LNCaP clone FGC (cell line): Measurements from ENCODE around the gene TNIP2.

Experiments
- DNase-seq: peaks from one replicate; pipeline ENCODE4 v3.0.0-alpha.2; 2011; ENCODE audit warnings: low read depth
- H3K4me3 ChIP-seq: 2 replicates; pipeline ENCODE4 v1.5.1; 2011; ENCODE audit warnings: mild to moderate bottlenecking, low read depth, low read length, control low read depth
- TF ChIP-seq, protein P1 (sequence below): IDR thresholded peaks from 2 replicates; pipeline ENCODE4 v1.5.1; 2012; ENCODE audit warnings: mild to moderate bottlenecking; ENCODE audit not compliant: control insufficient read depth, insufficient read depth; ENCODE audit errors: extremely low read depth

TNIP2 gene

DNA sequence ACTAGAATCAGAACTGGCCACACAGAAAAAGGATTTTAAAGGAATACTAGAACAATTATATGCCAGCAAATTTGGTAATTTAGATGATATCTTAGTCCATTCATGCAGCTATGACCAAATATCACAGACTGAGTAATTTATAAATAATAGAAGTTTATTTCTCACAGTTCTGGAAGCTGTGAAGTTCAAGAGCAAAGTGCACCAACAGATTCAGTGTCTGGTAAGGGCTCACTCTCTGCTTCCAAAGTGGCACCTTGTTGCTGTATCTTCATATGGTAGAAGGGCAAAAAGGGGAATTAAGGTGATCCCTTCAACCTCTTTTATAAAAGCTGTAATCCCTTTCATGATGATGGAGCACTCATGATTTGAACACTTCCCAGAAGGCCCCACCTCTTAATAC lies 20.3 kb downstream of the TNIP2 start:
- H3K4me3 ChIP-seq = no peak overlapping the region
- TF ChIP-seq, protein P1, sequence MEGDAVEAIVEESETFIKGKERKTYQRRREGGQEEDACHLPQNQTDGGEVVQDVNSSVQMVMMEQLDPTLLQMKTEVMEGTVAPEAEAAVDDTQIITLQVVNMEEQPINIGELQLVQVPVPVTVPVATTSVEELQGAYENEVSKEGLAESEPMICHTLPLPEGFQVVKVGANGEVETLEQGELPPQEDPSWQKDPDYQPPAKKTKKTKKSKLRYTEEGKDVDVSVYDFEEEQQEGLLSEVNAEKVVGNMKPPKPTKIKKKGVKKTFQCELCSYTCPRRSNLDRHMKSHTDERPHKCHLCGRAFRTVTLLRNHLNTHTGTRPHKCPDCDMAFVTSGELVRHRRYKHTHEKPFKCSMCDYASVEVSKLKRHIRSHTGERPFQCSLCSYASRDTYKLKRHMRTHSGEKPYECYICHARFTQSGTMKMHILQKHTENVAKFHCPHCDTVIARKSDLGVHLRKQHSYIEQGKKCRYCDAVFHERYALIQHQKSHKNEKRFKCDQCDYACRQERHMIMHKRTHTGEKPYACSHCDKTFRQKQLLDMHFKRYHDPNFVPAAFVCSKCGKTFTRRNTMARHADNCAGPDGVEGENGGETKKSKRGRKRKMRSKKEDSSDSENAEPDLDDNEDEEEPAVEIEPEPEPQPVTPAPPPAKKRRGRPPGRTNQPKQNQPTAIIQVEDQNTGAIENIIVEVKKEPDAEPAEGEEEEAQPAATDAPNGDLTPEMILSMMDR = no peak
- DNase-seq = no peak

DNA sequence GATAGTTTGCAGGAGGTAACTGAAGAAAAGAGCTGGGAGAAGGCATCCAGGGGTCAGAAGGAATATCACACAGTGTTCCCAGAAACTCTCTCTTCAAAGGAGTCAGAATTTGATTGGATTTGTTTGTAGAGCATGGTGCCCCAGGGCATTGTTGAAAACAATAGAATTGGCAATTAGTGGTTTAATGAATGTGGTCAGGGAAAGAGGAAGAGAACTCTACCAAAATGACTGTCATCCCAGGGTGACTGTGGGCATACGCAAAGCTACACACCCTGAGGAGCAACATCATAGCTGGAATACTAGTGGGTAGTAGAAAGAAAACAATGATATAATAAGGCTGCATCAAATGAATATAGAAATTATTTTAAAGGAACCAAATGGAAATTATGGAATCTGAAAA lies 21.5 kb downstream of the TNIP2 start:
- DNase-seq = no peak
- TF ChIP-seq, protein P1 = no peak

DNA sequence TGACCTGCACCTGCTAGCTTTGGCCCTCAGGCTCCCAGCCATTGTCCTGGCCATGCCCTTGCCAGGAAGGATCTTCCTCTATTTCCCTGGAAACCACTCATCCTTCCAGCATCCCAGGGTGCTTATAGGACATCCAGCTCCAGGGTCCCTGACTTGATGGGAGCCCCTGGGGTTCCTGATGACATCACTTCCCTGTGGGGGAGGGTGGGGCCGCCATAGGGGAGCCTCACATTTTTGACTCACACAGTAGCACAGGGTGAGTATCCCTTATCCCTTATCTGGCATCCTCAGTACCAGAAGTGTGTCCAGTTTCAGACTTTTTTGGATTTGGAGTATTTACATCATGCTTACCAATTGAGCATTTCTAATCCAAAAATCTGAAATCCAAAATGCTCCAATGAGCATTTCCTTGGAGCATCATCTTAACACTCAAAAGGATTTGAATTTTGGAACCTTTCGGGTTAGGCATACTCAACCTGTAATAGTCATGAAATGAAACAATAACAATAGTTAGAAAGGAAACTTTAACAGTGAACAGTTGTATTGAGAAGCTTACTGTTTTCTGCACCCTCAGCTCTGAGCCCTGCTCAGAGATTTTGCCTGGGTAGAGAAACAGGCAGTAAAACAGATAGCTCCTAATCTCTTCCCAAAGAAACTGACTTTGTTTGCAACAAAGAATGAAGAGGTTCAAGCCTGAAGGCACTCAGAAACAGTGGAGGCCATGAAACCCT lies 22.1 kb downstream of the TNIP2 start:
- no peak overlapping the region for H3K4me3 ChIP-seq
- TF ChIP-seq, protein P1 = no peak
- DNase-seq = no peak

More for the DNA sequence above, 21.5 kb downstream of the TNIP2 start:
- H3K4me3 ChIP-seq = no peak overlapping the region

DNA sequence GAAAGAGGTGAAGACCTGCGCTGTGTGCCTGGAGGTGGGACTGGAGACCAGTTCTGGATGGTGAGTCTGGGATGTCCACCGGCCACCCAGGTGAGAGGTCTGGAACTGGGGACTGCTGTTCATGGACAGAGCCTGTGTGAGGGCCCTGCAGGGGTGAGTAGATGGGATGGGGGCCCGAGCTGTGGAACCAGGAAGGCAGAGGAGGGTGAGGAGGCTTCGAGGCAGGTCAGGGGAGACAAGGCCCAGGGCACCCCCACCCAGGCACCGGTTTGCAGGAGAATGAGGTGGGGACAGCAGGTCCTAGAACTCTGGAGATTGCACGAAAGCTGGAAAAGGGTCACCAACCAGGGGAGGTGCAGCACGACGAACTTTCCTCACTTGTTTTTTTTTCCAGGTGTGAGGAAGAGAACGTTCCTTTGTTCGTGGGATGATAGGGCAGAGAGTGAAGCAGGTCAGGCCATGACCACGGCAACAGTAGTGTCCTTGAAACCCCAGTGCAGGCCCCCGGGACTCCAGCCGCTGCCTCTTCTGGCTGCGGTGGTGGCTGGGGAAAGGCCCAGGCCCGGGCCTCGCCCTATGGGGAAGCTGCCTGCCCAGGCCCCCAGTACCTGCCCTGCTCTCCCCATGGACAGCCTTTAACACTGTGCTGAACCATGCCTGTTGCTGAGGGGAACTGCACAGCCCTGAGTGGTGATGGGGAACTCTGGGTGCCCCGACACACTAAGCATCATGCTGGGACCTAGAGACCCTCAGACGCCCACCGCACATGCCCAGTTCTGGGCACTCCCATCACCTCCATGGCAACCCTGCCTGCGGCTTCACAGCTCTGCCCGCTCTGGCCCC lies 22.9 kb downstream of the TNIP2 start:
- H3K4me3 ChIP-seq = no peak overlapping the region
- TF ChIP-seq, protein P1 = no peak
- no peak for DNase-seq

DNA sequence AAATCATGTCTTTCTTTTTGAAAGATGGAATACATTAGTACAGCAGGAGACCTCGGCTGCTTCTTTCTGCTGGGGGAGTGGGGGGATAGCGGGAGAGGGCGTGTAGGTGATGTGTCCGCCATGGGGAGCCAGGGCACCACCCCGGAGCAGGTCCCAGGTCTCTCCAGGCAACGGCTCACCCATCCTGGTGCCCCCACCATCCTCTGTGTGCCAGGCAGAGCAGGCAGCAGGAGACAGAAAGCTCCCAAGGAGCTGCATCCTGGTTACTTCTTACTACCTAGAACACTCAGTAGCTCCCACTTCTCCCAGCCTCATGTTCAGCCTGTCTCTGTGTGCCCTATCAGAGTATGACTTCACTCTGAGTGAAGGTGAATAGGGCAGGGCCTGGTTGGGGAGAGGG lies 23.6 kb downstream of the TNIP2 start:
- TF ChIP-seq, protein P1 = no peak
- no peak overlapping the region for H3K4me3 ChIP-seq
- no peak for DNase-seq

DNA sequence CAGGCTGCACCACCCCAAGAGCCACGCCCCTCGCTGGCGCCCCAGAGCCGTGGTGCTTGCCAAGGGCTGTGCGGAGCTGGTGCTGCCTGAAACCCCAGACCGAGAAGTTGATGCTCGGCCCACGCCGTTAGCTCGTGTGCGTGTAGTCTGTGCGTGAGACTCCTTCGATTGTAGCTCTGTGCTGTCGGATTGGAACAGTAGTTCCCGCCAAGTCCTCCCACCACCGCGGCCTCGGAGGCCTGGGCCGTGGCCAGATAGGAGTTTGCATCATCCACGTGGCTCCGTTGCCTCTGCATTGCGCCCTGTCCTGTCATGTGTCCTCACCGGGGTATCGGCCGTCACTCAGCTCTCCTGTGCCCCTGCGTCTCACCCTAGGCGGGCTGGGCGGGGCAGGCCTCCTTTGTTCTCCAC lies 24.2 kb downstream of the TNIP2 start:
- DNase-seq = no peak
- no peak overlapping the region for H3K4me3 ChIP-seq
- TF ChIP-seq, protein P1 = no peak
